HG03571 (cell line): Measurements from ENCODE around the gene TPRA1.

Experiments used
- ATAC-seq: cut with Tn5 transposase; IDR thresholded peaks from one replicate; pipeline ENCODE4 v1.9.1; 2021; ENCODE audit not compliant: unreplicated experiment

The TPRA1 gene

GRCh38 chr3:127593178-127593577, 2.6 kb upstream of the TPRA1 start:
- no peak for ATAC-seq

GRCh38 chr3:127590282-127590592, 296 bp downstream of the TPRA1 start:
- peak; percentile 31 for ATAC-seq

GRCh38 chr3:127589600-127590281, 792 bp downstream of the TPRA1 start:
- no peak for ATAC-seq

GRCh38 chr3:127588806-127589577, 1.5 kb downstream of the TPRA1 start:
- ATAC-seq = no peak

- ATAC-seq = no peak
Observed at GRCh38 chr3:127587876-127588275, 2.7 kb downstream of the TPRA1 start.

GRCh38 chr3:127585813-127586413, 4.6 kb downstream of the TPRA1 start:
- ATAC-seq = no peak

GRCh38 chr3:127585163-127585812, 5.2 kb downstream of the TPRA1 start:
- no peak for ATAC-seq

- no peak for ATAC-seq
Observed at GRCh38 chr3:127584734-127585133, 5.8 kb downstream of the TPRA1 start.

GRCh38 chr3:127580327-127581060, 10.0 kb downstream of the TPRA1 start:
- ATAC-seq = no peak

GRCh38 chr3:127578802-127579201, 11.7 kb downstream of the TPRA1 start:
- ATAC-seq = no peak

- no peak for ATAC-seq
Observed at GRCh38 chr3:127578168-127578567, 12.4 kb downstream of the TPRA1 start.

- ATAC-seq = no peak
Observed at GRCh38 chr3:127577448-127577847, 13.1 kb downstream of the TPRA1 start.

- peak; percentile 68 for ATAC-seq
Observed at GRCh38 chr3:127574880-127575878, 15.4 kb downstream of the TPRA1 start.

GRCh38 chr3:127573912-127574311, 16.6 kb downstream of the TPRA1 start:
- no peak for ATAC-seq

- no peak for ATAC-seq
Observed at GRCh38 chr3:127573401-127573800, 17.1 kb downstream of the TPRA1 start.

- ATAC-seq = no peak
Observed at GRCh38 chr3:127572735-127573134, 17.8 kb downstream of the TPRA1 start.

GRCh38 chr3:127572186-127572585, 18.3 kb downstream of the TPRA1 start:
- ATAC-seq = no peak

GRCh38 chr3:127570520-127570919, 20.0 kb downstream of the TPRA1 start:
- no peak for ATAC-seq

- ATAC-seq = no peak
Observed at GRCh38 chr3:127569160-127569559, 21.4 kb downstream of the TPRA1 start.

GRCh38 chr3:127568586-127568985, 21.9 kb downstream of the TPRA1 start:
- no peak for ATAC-seq
